GM04504 (cell line): Measurements from ENCODE around the gene SPATA2L.

Experiments used
- DNase-seq: peaks from one replicate; pipeline ENCODE4 v3.0.0-alpha.2; 2012; ENCODE audit warnings: low read depth

The SPATA2L gene

GRCh38 chr16:89655062-89655643 is 46.4 kb downstream of the SPATA2L start:
- no peak for DNase-seq

GRCh38 chr16:89653656-89654295 is 47.7 kb downstream of the SPATA2L start:
- DNase-seq: no peak

- DNase-seq: no peak
Measured at GRCh38 chr16:89651584-89651983, 49.9 kb downstream of the SPATA2L start.

- DNase-seq: no peak
Measured at GRCh38 chr16:89646906-89647305, 54.6 kb downstream of the SPATA2L start.
